Right atrium auricular region (tissue), 2 donors: ENCODE results near the gene CD300LD. TPM values are rescaled to one million over a fixed set of nuclear protein-coding genes. Genes with fewer than 3 reads are reported as not detected.

Source experiments
- DNase-seq: peaks from one replicate; pipeline ENCODE4 v3.0.0-alpha.2; 2019; ENCODE audit warnings: low spot score
- H3K27ac ChIP-seq, 2 donors: fragments of 200-600 bp; sonication (generic); 1 replicate in 1 of 2; 2 replicates in 1 of 2; pipeline ENCODE4 v1.5.1; 2016 to 2019
- H3K27me3 ChIP-seq, 2 donors: fragments of 200-600 bp; sonication (generic); one replicate each; pipeline versions ENCODE4 v1.5.1 to v1.6.0; 2017 to 2019
- H3K36me3 ChIP-seq: fragments of 200-600 bp; sonication (generic); one replicate; pipeline ENCODE4 v1.5.1; 2016
- H3K4me1 ChIP-seq, 2 donors: fragments of 200-600 bp; sonication (generic); one replicate each; pipeline versions ENCODE4 v1.5.1 to v1.6.0; 2017 to 2019
- H3K4me3 ChIP-seq, 2 donors: fragments of 200-600 bp; sonication (generic); 1 replicate in 1 of 2; 2 replicates in 1 of 2; pipeline ENCODE4 v1.5.1; 2017 to 2019; ENCODE audit warnings: mild to moderate bottlenecking in 1 of 2, moderate library complexity in 1 of 2
- H3K9me3 ChIP-seq, 2 donors: fragments of 200-600 bp; sonication (generic); one replicate each; pipeline ENCODE4 v1.5.1; 2019
- CTCF ChIP-seq, 2 donors: fragments of 200-600 bp; sonication (generic); IDR thresholded peaks; one replicate each; pipeline ENCODE4 v1.5.1; 2019; ENCODE audit warnings: antibody characterized with exemption in 2 of 2
- total RNA-seq, 2 donors: library from RNA; depleted of rRNA; stranded (reverse); fragments of >200 nt; gene quantifications; one replicate each; pipeline ENCODE4 v1.1.0, GENCODE V29; 2016

Gene CD300LD
- total RNA-seq, 2 donors from 2014 or later = not detected

GRCh38 chr17:74585711-74586110 lies 6.4 kb downstream of the CD300LD start:
- no peaks in the 10 kb centered on the region for H3K36me3 ChIP-seq
- H3K9me3 ChIP-seq = no peaks in the 10 kb centered on the region
- no peaks in the 10 kb centered on the region for H3K27me3 ChIP-seq
- TF ChIP-seq CTCF (IDR thresholded peaks at IDR 0.05) = no peak
- no peak overlapping the region for H3K27ac ChIP-seq
- H3K4me1 ChIP-seq = no peaks in the 10 kb centered on the region
- no peak overlapping the region for H3K4me3 ChIP-seq
- no peak for DNase-seq

GRCh38 chr17:74584292-74585060 lies 7.6 kb downstream of the CD300LD start:
- no peak for DNase-seq
- H3K9me3 ChIP-seq = no peaks in the 10 kb centered on the region
- no peaks in the 10 kb centered on the region for H3K4me1 ChIP-seq
- no peaks in the 10 kb centered on the region for H3K36me3 ChIP-seq
- no peak overlapping the region for H3K4me3 ChIP-seq
- no peak for TF ChIP-seq CTCF (IDR thresholded peaks at IDR 0.05)
- H3K27ac ChIP-seq = no peak overlapping the region
- no peaks in the 10 kb centered on the region for H3K27me3 ChIP-seq

GRCh38 chr17:74582633-74583032 lies 9.4 kb downstream of the CD300LD start:
- no peak overlapping the region for H3K4me3 ChIP-seq
- TF ChIP-seq CTCF (IDR thresholded peaks at IDR 0.05) = no peak
- H3K36me3 ChIP-seq = no peaks in the 10 kb centered on the region
- no peaks in the 10 kb centered on the region for H3K9me3 ChIP-seq
- DNase-seq = no peak
- H3K27me3 ChIP-seq = no peaks in the 10 kb centered on the region
- H3K27ac ChIP-seq = no peak overlapping the region
- H3K4me1 ChIP-seq = no peaks in the 10 kb centered on the region

GRCh38 chr17:74579900-74580299 lies 12.2 kb downstream of the CD300LD start:
- no peak overlapping the region for H3K4me3 ChIP-seq
- H3K27ac ChIP-seq = no peak overlapping the region
- H3K9me3 ChIP-seq = no peaks in the 10 kb centered on the region
- no peaks in the 10 kb centered on the region for H3K27me3 ChIP-seq
- H3K36me3 ChIP-seq = no peaks in the 10 kb centered on the region
- DNase-seq = no peak
- no peak for TF ChIP-seq CTCF (IDR thresholded peaks at IDR 0.05)
- H3K4me1 ChIP-seq = no peaks in the 10 kb centered on the region

GRCh38 chr17:74578979-74579378 lies 13.1 kb downstream of the CD300LD start:
- Histone ChIP-seq H3K4me1 (no peaks in the 10 kb centered on the region), H3K27me3 (no peaks in the 10 kb centered on the region), H3K9me3 (no peaks in the 10 kb centered on the region), H3K27ac (no peak overlapping the region), H3K36me3 (no peaks in the 10 kb centered on the region), H3K4me3 (no peak overlapping the region)
- TF ChIP-seq CTCF (IDR thresholded peaks at IDR 0.05) = no peak
- DNase-seq = no peak
